Esophagus muscularis mucosa (tissue), 3 donors: Measurements from ENCODE around the gene PSME3IP1.

Source experiments
- CTCF ChIP-seq, 3 experiments: fragments of 200-600 bp in 2 of 3; fragments of 450-650 bp in 1 of 3; sonication (generic) in 2 of 3; IDR thresholded peaks; one replicate each; pipeline ENCODE4 v1.5.1; 2017 to 2019; ENCODE audit warnings: antibody characterized with exemption in 3 of 3, mild to moderate bottlenecking in 2 of 3, moderate library complexity in 1 of 3
- POLR2A ChIP-seq: fragments of 450-650 bp; IDR thresholded peaks from one replicate; pipeline ENCODE4 v1.6.1; 2017; ENCODE audit warnings: antibody characterized with exemption, moderate library complexity, mild to moderate bottlenecking, low read depth

GRCh38 chr16:57134982-57135381, 50.9 kb downstream of the PSME3IP1 start:
- TF ChIP-seq POLR2A, result no peak
- no peak for TF ChIP-seq CTCF (IDR thresholded peaks at IDR 0.05)
